Esophagus squamous epithelium (tissue), 5 donors: Measurements from ENCODE around the gene THAP11. TPM values are rescaled to one million over a fixed set of nuclear protein-coding genes. Genes with fewer than 3 reads are reported as not detected.

Experiments used
- DNase-seq: peaks from one replicate; lab custom pipeline; 2025; lab: John Stamatoyannopoulos, UW
- H3K27ac ChIP-seq, 4 donors: fragments of 200-600 bp; sonication (generic); one replicate each; pipeline ENCODE4 v1.5.1; 2016 to 2019; ENCODE audit warnings: mild to moderate bottlenecking in 1 of 4
- H3K27me3 ChIP-seq, 4 donors: fragments of 200-600 bp; sonication (generic); 1 replicate in 3 of 4; 2 replicates in 1 of 4; pipeline versions ENCODE4 v1.5.1 to v1.6.0; 2017 to 2021; ENCODE audit warnings: antibody characterized with exemption in 1 of 4
- H3K36me3 ChIP-seq, 3 donors: fragments of 200-600 bp; sonication (generic); one replicate each; pipeline ENCODE4 v1.5.1; 2016 to 2019
- H3K4me1 ChIP-seq, 3 donors: fragments of 200-600 bp; sonication (generic); one replicate each; pipeline ENCODE4 v1.5.1; 2017 to 2019
- H3K4me3 ChIP-seq, 4 donors: fragments of 200-600 bp; sonication (generic); 1 replicate in 3 of 4; 2 replicates in 1 of 4; pipeline ENCODE4 v1.5.1; 2016 to 2019; ENCODE audit warnings: mild to moderate bottlenecking in 2 of 4, moderate library complexity in 1 of 4
- H3K9me3 ChIP-seq, 3 donors: fragments of 200-600 bp; sonication (generic); one replicate each; pipeline ENCODE4 v1.5.1; 2016 to 2019
- CTCF ChIP-seq, 6 experiments: fragments of 450-650 bp in 4 of 6; fragments of 200-600 bp in 2 of 6; sonication (generic) in 2 of 6; IDR thresholded peaks; one replicate each; pipeline ENCODE4 v1.5.1; 2016 to 2019; ENCODE audit warnings: antibody characterized with exemption in 6 of 6, mild to moderate bottlenecking in 4 of 6, moderate library complexity in 4 of 6
- POLR2A ChIP-seq, 4 donors: fragments of 450-650 bp; IDR thresholded peaks; one replicate each; pipeline ENCODE4 v1.6.1; 2017; ENCODE audit warnings: antibody characterized with exemption in 4 of 4, mild to moderate bottlenecking in 4 of 4, moderate library complexity in 3 of 4
- WGBS, 2 donors: methylation state at CpG; one replicate each; pipeline ENCODE4 v1.1.5; 2018; 5-methylcytosine and 5-hydroxymethylcytosine counted together
- intact Hi-C: fragments of 100-400 bp; cut with DNase I; formaldehyde crosslinking; loops from one replicate; pipeline ENCODE4 v1.15.0; 2022
- small RNA-seq, 4 donors: library from RNA; depleted of rRNA; stranded (forward); fragments of <200 nt; gene quantifications; one replicate each; pipeline ENCODE3, GENCODE V24; 2016
- total RNA-seq, 4 donors: library from RNA; depleted of rRNA; stranded (reverse); fragments of >200 nt; gene quantifications; one replicate each; pipeline ENCODE4 v1.1.0, GENCODE V29; 2016
- donor health status: DM: yes; HTN: yes; CAD: no.

The THAP11 gene
- total RNA-seq, 4 donors from 2014 or later = 35.8 to 48.8 (median 42.1) TPM

- Histone ChIP-seq H3K27ac (peak overlapping the region in 3 of 4 donors; percentile 93 to 99 (median 97)), H3K36me3 (no peaks in the 10 kb centered on the region), H3K9me3 (no peaks in the 10 kb centered on the region), H3K27me3 (no peaks in the 10 kb centered on the region), H3K4me1 (peaks cover 21 to 48% (median 39%) of the 10 kb centered on the region in 3 donors), H3K4me3 (peak overlapping the region; percentile 76 to 99 (median 95))
- WGBS, 2 donors = 42 to 63% methylated on average over 5 of the region's 5 CpGs
- intact Hi-C loops = no loop called here
- DNase-seq = no peak
- no peak for TF ChIP-seq CTCF (IDR thresholded peaks at IDR 0.05)
- TF ChIP-seq POLR2A (IDR thresholded peaks at IDR 0.05) = no peak
These were observed 50.3 kb downstream of the THAP11 start for GRCh38 chr16:67892375-67892774.

GRCh38 chr16:67892899-67893742 is 51.0 kb downstream of the THAP11 start, which contains the start of gene PSKH1:
PSKH1 (plus strand) TSS chr16:67893254; CDS start chr16:67908750, 15,496 bp downstream.
- DNase-seq = peak; percentile 80
- peak within 1 kb of the TSS; percentile 76 to 99 (median 95) for H3K4me3 ChIP-seq
- H3K27me3 ChIP-seq = no peaks in the 10 kb centered on the region
- peak within 1 kb of the TSS; percentile 93 to 99 (median 98) for H3K27ac ChIP-seq
- no peaks in the 10 kb centered on the region for H3K36me3 ChIP-seq
- 0 to 2% methylated on average over 10 to 13 of the region's 90 CpGs for WGBS, 2 donors
- intact Hi-C loops = no loop called here
- H3K4me1 ChIP-seq = peaks cover 25 to 56% (median 47%) of the 10 kb centered on the region in 3 donors
- no peaks in the 10 kb centered on the region for H3K9me3 ChIP-seq
- TF ChIP-seq POLR2A (IDR thresholded peaks at IDR 0.05) (peak in 3 of 4 donors; percentile 58 to 90 (median 82)), CTCF (IDR thresholded peaks at IDR 0.05) (no peak)

Small RNA genes lying within 50 kb of the gene (small RNA-seq; reads per million reads assigned to genes)
- gene AC040162.2 = 0 reads per million in 4 donors
- gene NRN1L = 0 reads per million in 4 donors

Other genes with a start within 250 kb of the THAP11 start
- 1 to 10 TPM in 2 of 4 donors, under 1 TPM in 2; 0.64 to 3.1 (median 1.6) TPM for gene CARMIL2, start 197.2 kb upstream of the THAP11 start, total RNA-seq
- 10 to 100 TPM in 2 of 4 donors, 1 to 10 TPM in 2; 5.7 to 18.7 (median 8.8) TPM for gene ACD, start 182.1 kb upstream of the THAP11 start, total RNA-seq
- gene PARD6A, start 181.4 kb upstream of the THAP11 start, total RNA-seq = 1 to 10 TPM; 1.1 to 2.3 (median 2.1) TPM
- gene ENKD1, start 175.6 kb upstream of the THAP11 start, total RNA-seq = 10 to 100 TPM in 3 of 4 donors, 1 to 10 TPM in 1; 6.1 to 12.9 (median 12.2) TPM
- gene C16orf86, start 175.5 kb upstream of the THAP11 start, total RNA-seq = 1 to 10 TPM in 3 of 4 donors, not detected in 1; 1.1 to 3.1 (median 2.4) TPM
- gene GFOD2, start 123.0 kb upstream of the THAP11 start, total RNA-seq = 10 to 100 TPM; 26.1 to 63.3 (median 37.3) TPM
- 10 to 100 TPM in 2 of 4 donors, 1 to 10 TPM in 2; 6.4 to 12.9 (median 10.8) TPM for gene RANBP10, start 35.8 kb upstream of the THAP11 start, total RNA-seq
- under 1 TPM; 0.15 to 0.97 (median 0.72) TPM for gene TSNAXIP1, start 35.4 kb upstream of the THAP11 start, total RNA-seq
- 10 to 100 TPM; 41.4 to 85.1 (median 63.7) TPM for gene NUTF2, start 4.6 kb downstream of the THAP11 start, total RNA-seq
- gene CENPT, start 5.4 kb downstream of the THAP11 start, total RNA-seq = 10 to 100 TPM; 12.3 to 42.7 (median 19.6) TPM
- 10 to 100 TPM; 26.5 to 46.9 (median 37.0) TPM for gene EDC4, start 30.7 kb downstream of the THAP11 start, total RNA-seq
- under 1 TPM in 2 of 4 donors, not detected in 2; 0.57 to 0.99 TPM for gene NRN1L, start 42.6 kb downstream of the THAP11 start, total RNA-seq
- 10 to 100 TPM in 3 of 4 donors, 1 to 10 TPM in 1; 8.5 to 18.3 (median 13.8) TPM for gene PSKH1, start 50.9 kb downstream of the THAP11 start, total RNA-seq
- gene CTRL, start 89.5 kb downstream of the THAP11 start, total RNA-seq = 1 to 10 TPM in 2 of 4 donors, not detected in 2; 1.2 to 1.8 TPM
- gene PSMB10, start 94.5 kb downstream of the THAP11 start, total RNA-seq = 10 to 100 TPM; 20.7 to 28.4 (median 25.3) TPM
- gene LCAT, start 101.8 kb downstream of the THAP11 start, total RNA-seq = 10 to 100 TPM in 1 of 4 donors, 1 to 10 TPM in 3; 1.2 to 12.4 (median 3.8) TPM
- gene SLC12A4, start 126.3 kb downstream of the THAP11 start, total RNA-seq = 10 to 100 TPM in 2 of 4 donors, 1 to 10 TPM in 2; 7.4 to 29.8 (median 18.2) TPM
- not detected for gene DPEP3, start 138.2 kb downstream of the THAP11 start, total RNA-seq
- 1 to 10 TPM in 2 of 4 donors, under 1 TPM in 1, not detected in 1; 0.18 to 6.2 (median 4.0) TPM for gene DPEP2, start 157.2 kb downstream of the THAP11 start, total RNA-seq
- gene DPEP2NB, start 173.6 kb downstream of the THAP11 start, total RNA-seq = not detected
- 10 to 100 TPM in 3 of 4 donors, 1 to 10 TPM in 1; 9.7 to 12.8 (median 11.6) TPM for gene DDX28, start 180.9 kb downstream of the THAP11 start, total RNA-seq
- gene DUS2, start 181.0 kb downstream of the THAP11 start, total RNA-seq = 10 to 100 TPM in 3 of 4 donors, 1 to 10 TPM in 1; 9.9 to 26.1 (median 14.7) TPM
- 10 to 100 TPM; 18.6 to 30.9 (median 20.5) TPM for gene NFATC3, start 243.1 kb downstream of the THAP11 start, total RNA-seq